ENCODE measurements around the gene TSPAN17.

TSPAN17 gene

GRCh38 chr5:176692326-176692725, 45.0 kb downstream of the TSPAN17 start:
- DNase-seq (ENCODE audit: insufficient read length, low spot score) (no peak), FAIRE-seq (no peak)
- no peak for TF ChIP-seq CTCF (IDR thresholded peaks at IDR 0.05; ENCODE audit: insufficient read depth, missing control alignments)

- DNase-seq (ENCODE audit: insufficient read length, low spot score) = no peak
- FAIRE-seq = no peak
- TF ChIP-seq CTCF (IDR thresholded peaks at IDR 0.05; ENCODE audit: insufficient read depth, missing control alignments) = no peak
Measured at GRCh38 chr5:176692839-176693476, 45.7 kb downstream of the TSPAN17 start.

GRCh38 chr5:176693477-176693851, 46.2 kb downstream of the TSPAN17 start:
- no peak for FAIRE-seq
- no peak for TF ChIP-seq CTCF (IDR thresholded peaks at IDR 0.05; ENCODE audit: insufficient read depth, missing control alignments)
- no peak for DNase-seq (ENCODE audit: insufficient read length, low spot score)

- TF ChIP-seq CTCF (IDR thresholded peaks at IDR 0.05; ENCODE audit: insufficient read depth, missing control alignments) = no peak
- no peak for FAIRE-seq
- no peak for DNase-seq (ENCODE audit: insufficient read length, low spot score)
Measured at GRCh38 chr5:176694146-176694545, 46.9 kb downstream of the TSPAN17 start.

- TF ChIP-seq CTCF (IDR thresholded peaks at IDR 0.05; ENCODE audit: insufficient read depth, missing control alignments) = no peak
- FAIRE-seq (no peak), DNase-seq (ENCODE audit: insufficient read length, low spot score) (no peak)
Measured at GRCh38 chr5:176694631-176695030, 47.3 kb downstream of the TSPAN17 start.

- FAIRE-seq (no peak), DNase-seq (ENCODE audit: insufficient read length, low spot score) (no peak)
- TF ChIP-seq CTCF (IDR thresholded peaks at IDR 0.05; ENCODE audit: insufficient read depth, missing control alignments) = no peak
Measured at GRCh38 chr5:176695073-176695472, 47.8 kb downstream of the TSPAN17 start.

- FAIRE-seq (no peak), DNase-seq (ENCODE audit: insufficient read length, low spot score) (no peak)
- no peak for TF ChIP-seq CTCF (IDR thresholded peaks at IDR 0.05; ENCODE audit: insufficient read depth, missing control alignments)
Measured at GRCh38 chr5:176697267-176697933, 50.1 kb downstream of the TSPAN17 start.
